GM10847 (cell line): Measurements from ENCODE around the gene NAV2.

Source experiments
- POLR2A ChIP-seq: IDR thresholded peaks from 2 replicates; pipeline ENCODE4 v1.6.1; 2011; ENCODE audit not compliant: insufficient read length; ENCODE audit errors: extremely low read depth

Gene NAV2

DNA sequence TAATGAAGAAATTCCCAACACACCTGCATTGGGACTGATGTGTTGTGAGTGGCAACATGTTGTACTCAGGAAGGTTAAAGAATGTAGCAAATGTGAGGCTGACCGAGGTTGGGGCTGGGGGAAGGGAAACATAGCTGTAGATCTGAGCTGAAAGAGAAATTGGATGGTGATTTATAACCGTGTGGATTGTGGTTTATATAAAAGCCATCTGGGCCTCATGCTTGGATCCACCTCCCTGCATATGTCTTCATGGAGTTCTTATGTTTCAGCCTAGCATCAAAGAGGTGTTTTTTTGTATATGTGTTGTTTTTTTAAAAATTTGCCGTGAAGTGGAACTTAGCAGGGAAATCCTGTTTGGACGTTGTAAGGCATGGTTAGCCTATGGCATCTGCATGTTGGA lies 141.3 kb downstream of the NAV2 start:
- no peak for TF ChIP-seq POLR2A

DNA sequence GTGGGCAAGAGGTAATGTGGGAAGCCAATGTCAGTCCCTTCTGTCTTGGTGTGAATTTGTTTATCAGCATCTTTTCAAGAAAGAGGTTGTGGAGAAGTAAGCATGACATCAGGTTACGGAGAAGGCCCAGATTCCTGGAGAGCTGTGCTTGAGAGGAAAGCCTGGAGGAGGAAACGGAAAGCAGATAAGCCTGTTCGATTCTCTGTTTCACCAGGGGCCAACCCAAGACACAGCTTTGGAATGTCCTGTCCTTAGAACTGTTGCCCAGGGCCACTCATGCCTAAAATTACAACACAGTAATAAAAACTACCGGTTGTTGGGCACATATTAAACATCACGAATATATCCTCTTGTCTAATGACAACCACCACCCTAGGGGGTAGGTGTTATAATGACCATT lies 148.5 kb downstream of the NAV2 start:
- TF ChIP-seq POLR2A = no peak

GRCh38 chr11:19862091-19862490 lies 149.5 kb downstream of the NAV2 start:
- no peak for TF ChIP-seq POLR2A

DNA sequence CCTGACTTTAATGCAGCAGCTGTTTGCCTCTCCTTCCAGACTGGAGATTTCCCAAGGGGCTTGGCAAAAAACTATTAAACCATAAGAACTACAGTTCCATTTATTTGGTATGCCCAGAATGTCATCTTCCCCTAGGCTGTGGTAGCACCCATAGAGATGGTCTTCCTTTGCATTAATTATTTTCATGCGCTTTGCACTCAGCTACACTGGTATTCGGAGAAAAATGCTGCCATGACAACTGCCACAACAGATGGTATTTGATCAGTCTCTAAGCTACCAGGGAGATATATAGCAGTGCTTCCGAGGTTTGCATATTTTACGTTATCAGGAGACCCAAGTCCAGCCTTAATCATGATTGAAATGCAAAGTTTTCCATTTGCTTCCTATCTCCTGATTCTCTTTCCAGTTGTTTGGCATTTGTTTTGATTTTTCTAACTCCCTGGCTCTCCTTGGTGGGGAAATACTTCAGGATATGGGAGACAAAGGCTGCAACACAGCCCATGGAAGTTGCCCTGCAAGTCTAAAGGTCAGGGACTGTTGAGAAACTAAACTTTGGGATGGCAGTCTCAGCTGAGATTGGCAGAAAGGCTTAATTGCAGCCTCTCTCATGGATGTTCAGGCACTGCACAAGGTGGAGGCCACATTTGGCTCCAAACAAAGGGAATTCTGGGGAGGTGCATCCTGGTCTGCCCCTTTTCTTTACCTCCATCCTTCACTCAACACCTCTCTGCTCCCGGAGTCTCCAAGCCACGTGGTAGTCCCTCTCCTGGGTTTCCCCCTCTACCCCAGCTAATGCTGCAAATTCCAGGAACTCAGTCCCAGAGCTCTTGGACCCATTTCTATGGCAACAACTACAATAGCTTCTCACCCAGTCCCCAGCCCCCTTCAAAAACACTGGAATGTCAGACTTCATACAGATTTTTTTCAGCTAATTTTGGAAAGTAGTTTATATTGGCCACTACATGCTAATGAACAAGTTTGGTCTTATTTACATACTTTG lies 151.8 kb downstream of the NAV2 start:
- no peak for TF ChIP-seq POLR2A

GRCh38 chr11:19866037-19866436 lies 153.4 kb downstream of the NAV2 start:
- no peak for TF ChIP-seq POLR2A

- TF ChIP-seq POLR2A = no peak
Observed at GRCh38 chr11:19866521-19866920, 153.9 kb downstream of the NAV2 start.

- TF ChIP-seq POLR2A = no peak
Observed at GRCh38 chr11:19867064-19867463, 154.4 kb downstream of the NAV2 start.

GRCh38 chr11:19868281-19868821 lies 155.7 kb downstream of the NAV2 start:
- no peak for TF ChIP-seq POLR2A

DNA sequence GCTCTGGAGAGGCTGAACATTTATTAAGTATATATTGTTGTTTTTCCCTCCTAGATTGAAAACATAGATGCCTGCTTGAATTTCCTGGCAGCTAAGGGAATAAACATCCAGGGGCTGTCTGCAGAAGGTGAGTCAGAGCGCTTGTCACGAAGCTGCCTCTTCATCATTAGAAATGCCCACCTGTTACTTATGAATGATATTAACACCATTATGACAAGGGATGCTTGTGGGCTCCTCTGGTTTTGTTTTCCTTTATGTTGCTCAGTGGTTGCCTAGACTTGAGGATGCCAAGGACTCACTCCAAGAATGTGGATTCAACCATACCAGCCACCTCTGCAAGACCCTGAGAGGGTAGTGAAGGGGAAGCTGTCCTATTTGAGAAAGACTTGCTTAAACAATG lies 156.2 kb downstream of the NAV2 start:
- no peak for TF ChIP-seq POLR2A

GRCh38 chr11:19869466-19869865 lies 156.8 kb downstream of the NAV2 start:
- TF ChIP-seq POLR2A = no peak

- TF ChIP-seq POLR2A = no peak
Observed at GRCh38 chr11:19869946-19870589, 157.4 kb downstream of the NAV2 start.

- TF ChIP-seq POLR2A = no peak
Observed at GRCh38 chr11:19871531-19871930, 158.9 kb downstream of the NAV2 start.

GRCh38 chr11:19872512-19873145 lies 160.0 kb downstream of the NAV2 start:
- TF ChIP-seq POLR2A = no peak

DNA sequence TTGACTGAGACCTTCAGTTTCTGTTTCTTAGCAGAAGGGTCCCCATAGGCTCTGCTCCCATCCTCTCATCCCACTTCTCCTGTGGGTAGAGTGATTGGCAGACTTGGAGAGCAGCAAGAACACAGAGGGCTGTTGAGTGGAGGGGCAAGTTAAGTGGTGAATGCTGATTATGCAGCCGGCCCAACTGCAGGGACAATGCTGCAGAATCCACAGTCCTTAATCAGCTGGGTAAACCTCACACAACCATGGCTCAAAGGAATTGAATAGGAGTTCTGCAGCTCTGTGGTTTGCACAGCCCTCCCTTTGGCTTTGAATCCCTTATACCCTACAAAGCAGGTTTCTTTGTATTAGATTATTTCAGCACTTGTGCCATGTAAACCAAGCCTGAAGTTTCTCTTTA lies 161.1 kb downstream of the NAV2 start:
- TF ChIP-seq POLR2A = no peak

GRCh38 chr11:19874266-19874665 lies 161.6 kb downstream of the NAV2 start:
- no peak for TF ChIP-seq POLR2A

- no peak for TF ChIP-seq POLR2A
Observed at GRCh38 chr11:19876750-19877149, 164.1 kb downstream of the NAV2 start.

DNA sequence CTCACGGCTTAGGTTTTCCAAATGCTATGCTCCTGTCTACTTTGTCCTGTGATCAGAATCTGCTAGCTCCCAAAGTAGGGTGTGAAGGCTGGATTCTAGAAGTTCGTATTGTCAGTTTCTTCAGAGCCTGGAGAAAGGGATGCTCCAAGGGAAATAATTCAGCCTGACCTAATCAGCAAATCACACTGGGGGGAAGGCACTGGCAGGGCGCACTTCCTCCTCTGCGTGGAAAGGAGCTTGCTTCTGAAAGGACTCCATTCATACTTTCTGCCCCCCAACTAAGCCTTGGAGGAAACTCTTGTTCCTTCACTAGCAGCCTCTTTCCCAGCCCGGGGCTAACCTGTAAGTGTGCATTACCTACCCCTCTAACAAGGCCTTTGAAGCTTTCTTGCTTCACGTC lies 165.9 kb downstream of the NAV2 start:
- no peak for TF ChIP-seq POLR2A
